GM12874 (cell line): ENCODE results near the gene ERCC4.

ENCODE experiments used
- CTCF ChIP-seq: IDR thresholded peaks from 2 replicates; pipeline ENCODE4 v1.5.1; 2011; ENCODE audit warnings: low read depth, mild to moderate bottlenecking, control low read depth, low read length, moderate library complexity; ENCODE audit not compliant: insufficient read depth

The ERCC4 gene

GRCh38 chr16:13959626-13960025, 39.7 kb downstream of the ERCC4 start:
- TF ChIP-seq CTCF, result no peak

- no peak for TF ChIP-seq CTCF
Observed at GRCh38 chr16:13961099-13961811, 41.3 kb downstream of the ERCC4 start.

GRCh38 chr16:13962232-13962631, 42.3 kb downstream of the ERCC4 start:
- TF ChIP-seq CTCF, result no peak

DNA sequence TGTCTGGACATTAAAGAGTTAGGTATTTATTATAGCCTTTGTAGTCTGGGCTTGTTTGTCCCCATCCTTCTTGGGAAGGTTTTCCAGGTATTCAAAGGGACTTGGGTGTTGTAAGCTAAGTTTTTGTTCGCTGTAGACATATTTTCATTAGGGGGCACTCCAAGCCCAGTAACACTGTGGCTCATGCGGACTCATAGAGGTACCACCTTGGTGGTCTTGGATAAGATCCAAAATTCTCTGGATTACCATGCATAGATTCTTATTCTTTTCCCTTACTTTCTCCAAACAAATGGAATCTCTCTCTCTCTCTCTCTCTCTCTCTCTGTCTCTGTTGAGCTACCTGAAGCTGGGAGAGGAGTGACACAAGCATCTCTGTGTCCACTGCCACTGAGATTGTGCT, 48.9 kb downstream of the ERCC4 start:
- TF ChIP-seq CTCF, result no peak

GRCh38 chr16:13969711-13970110, 49.8 kb downstream of the ERCC4 start:
- no peak for TF ChIP-seq CTCF

GRCh38 chr16:13970708-13971422, 50.9 kb downstream of the ERCC4 start:
- no peak for TF ChIP-seq CTCF

- no peak for TF ChIP-seq CTCF
Observed at GRCh38 chr16:13973321-13974023, 53.5 kb downstream of the ERCC4 start.
